ENCODE data around the gene BCLAF1.

- TF ChIP-seq, protein P1, sequence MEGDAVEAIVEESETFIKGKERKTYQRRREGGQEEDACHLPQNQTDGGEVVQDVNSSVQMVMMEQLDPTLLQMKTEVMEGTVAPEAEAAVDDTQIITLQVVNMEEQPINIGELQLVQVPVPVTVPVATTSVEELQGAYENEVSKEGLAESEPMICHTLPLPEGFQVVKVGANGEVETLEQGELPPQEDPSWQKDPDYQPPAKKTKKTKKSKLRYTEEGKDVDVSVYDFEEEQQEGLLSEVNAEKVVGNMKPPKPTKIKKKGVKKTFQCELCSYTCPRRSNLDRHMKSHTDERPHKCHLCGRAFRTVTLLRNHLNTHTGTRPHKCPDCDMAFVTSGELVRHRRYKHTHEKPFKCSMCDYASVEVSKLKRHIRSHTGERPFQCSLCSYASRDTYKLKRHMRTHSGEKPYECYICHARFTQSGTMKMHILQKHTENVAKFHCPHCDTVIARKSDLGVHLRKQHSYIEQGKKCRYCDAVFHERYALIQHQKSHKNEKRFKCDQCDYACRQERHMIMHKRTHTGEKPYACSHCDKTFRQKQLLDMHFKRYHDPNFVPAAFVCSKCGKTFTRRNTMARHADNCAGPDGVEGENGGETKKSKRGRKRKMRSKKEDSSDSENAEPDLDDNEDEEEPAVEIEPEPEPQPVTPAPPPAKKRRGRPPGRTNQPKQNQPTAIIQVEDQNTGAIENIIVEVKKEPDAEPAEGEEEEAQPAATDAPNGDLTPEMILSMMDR (conservative IDR thresholded peaks at IDR 0.05; ENCODE audit: low read depth in 2 of 2) = no peak
- TF ChIP-seq POLR2AphosphoS5 (IDR thresholded peaks at IDR 0.05; ENCODE audit: low read depth) (no peak), STAT1 (IDR thresholded peaks at IDR 0.05; ENCODE audit: unreplicated experiment) (no peak), CREB1 (CRISPR knock-in tag; IDR thresholded peaks at IDR 0.05; ENCODE audit: low read depth) (no peak), EZH2phosphoT487 (IDR thresholded peaks at IDR 0.05; ENCODE audit: unreplicated experiment) (no peak), JUNB (IDR thresholded peaks at IDR 0.05; ENCODE audit: unreplicated experiment) (no peak), ZNF331 (CRISPR knock-in tag; IDR thresholded peaks at IDR 0.05; ENCODE audit: low read depth) (no peak), EZH2 (IDR thresholded peaks at IDR 0.05; ENCODE audit: low read depth, unreplicated experiment) (no peak), NANOG (IDR thresholded peaks at IDR 0.05; ENCODE audit: borderline replicate concordance) (no peak), ZNF114 (CRISPR knock-in tag; IDR thresholded peaks at IDR 0.05) (no peak)
- TF ChIP-seq, protein P2, sequence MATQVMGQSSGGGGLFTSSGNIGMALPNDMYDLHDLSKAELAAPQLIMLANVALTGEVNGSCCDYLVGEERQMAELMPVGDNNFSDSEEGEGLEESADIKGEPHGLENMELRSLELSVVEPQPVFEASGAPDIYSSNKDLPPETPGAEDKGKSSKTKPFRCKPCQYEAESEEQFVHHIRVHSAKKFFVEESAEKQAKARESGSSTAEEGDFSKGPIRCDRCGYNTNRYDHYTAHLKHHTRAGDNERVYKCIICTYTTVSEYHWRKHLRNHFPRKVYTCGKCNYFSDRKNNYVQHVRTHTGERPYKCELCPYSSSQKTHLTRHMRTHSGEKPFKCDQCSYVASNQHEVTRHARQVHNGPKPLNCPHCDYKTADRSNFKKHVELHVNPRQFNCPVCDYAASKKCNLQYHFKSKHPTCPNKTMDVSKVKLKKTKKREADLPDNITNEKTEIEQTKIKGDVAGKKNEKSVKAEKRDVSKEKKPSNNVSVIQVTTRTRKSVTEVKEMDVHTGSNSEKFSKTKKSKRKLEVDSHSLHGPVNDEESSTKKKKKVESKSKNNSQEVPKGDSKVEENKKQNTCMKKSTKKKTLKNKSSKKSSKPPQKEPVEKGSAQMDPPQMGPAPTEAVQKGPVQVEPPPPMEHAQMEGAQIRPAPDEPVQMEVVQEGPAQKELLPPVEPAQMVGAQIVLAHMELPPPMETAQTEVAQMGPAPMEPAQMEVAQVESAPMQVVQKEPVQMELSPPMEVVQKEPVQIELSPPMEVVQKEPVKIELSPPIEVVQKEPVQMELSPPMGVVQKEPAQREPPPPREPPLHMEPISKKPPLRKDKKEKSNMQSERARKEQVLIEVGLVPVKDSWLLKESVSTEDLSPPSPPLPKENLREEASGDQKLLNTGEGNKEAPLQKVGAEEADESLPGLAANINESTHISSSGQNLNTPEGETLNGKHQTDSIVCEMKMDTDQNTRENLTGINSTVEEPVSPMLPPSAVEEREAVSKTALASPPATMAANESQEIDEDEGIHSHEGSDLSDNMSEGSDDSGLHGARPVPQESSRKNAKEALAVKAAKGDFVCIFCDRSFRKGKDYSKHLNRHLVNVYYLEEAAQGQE (IDR thresholded peaks at IDR 0.05; ENCODE audit: unreplicated experiment) = no peak
- TF ChIP-seq, protein P3, sequence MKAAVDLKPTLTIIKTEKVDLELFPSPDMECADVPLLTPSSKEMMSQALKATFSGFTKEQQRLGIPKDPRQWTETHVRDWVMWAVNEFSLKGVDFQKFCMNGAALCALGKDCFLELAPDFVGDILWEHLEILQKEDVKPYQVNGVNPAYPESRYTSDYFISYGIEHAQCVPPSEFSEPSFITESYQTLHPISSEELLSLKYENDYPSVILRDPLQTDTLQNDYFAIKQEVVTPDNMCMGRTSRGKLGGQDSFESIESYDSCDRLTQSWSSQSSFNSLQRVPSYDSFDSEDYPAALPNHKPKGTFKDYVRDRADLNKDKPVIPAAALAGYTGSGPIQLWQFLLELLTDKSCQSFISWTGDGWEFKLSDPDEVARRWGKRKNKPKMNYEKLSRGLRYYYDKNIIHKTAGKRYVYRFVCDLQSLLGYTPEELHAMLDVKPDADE (IDR thresholded peaks at IDR 0.05) = no peak
These were observed 23.3 kb upstream of the BCLAF1 start for GRCh38 chr6:136312975-136313374.

Data from GM23338 (cell line).